ENCODE measurements around the gene IPO13. TPM values are rescaled to one million over a fixed set of nuclear protein-coding genes. Genes with fewer than 3 reads are reported as not detected.

The IPO13 gene
- polyA plus RNA-seq, 4 donors = 34.1 to 43.2 (median 38.5) TPM

GRCh38 chr1:43982808-43983207 is 36.1 kb downstream of the IPO13 start:
- no peak for DNase-seq (ENCODE audit: low read depth in 4 of 4, low spot score in 3 of 4)

- DNase-seq (ENCODE audit: low read depth in 4 of 4, low spot score in 3 of 4) = no peak
These were observed 36.6 kb downstream of the IPO13 start for GRCh38 chr1:43983253-43983899.

- DNase-seq (ENCODE audit: low read depth in 4 of 4, low spot score in 3 of 4) = no peak
These were observed 38.1 kb downstream of the IPO13 start for GRCh38 chr1:43984855-43985254.

GRCh38 chr1:43985984-43986595 is 39.3 kb downstream of the IPO13 start:
- no peak for DNase-seq (ENCODE audit: low read depth in 4 of 4, low spot score in 3 of 4)

- DNase-seq (ENCODE audit: low read depth in 4 of 4, low spot score in 3 of 4) = no peak
These were observed 40.0 kb downstream of the IPO13 start for GRCh38 chr1:43986712-43987111.

GRCh38 chr1:43987159-43987902 is 40.6 kb downstream of the IPO13 start:
- DNase-seq (ENCODE audit: low read depth in 4 of 4, low spot score in 3 of 4) = no peak

GRCh38 chr1:43990271-43991199 is 43.8 kb downstream of the IPO13 start:
- no peak for DNase-seq (ENCODE audit: low read depth in 4 of 4, low spot score in 3 of 4)

- no peak for DNase-seq (ENCODE audit: low read depth in 4 of 4, low spot score in 3 of 4)
These were observed 44.4 kb downstream of the IPO13 start for GRCh38 chr1:43991200-43991475.

GRCh38 chr1:43991476-43992231 is 44.9 kb downstream of the IPO13 start, which contains the start of gene CCDC24:
Gene CCDC24, plus strand, starts transcription at chr1:43991599. Its CDS starts 280 bp downstream, at chr1:43991879.
- DNase-seq (ENCODE audit: low read depth in 4 of 4, low spot score in 3 of 4) = no peak

- DNase-seq (ENCODE audit: low read depth in 4 of 4, low spot score in 3 of 4) = no peak
These were observed 45.7 kb downstream of the IPO13 start for GRCh38 chr1:43992232-43992995.

- DNase-seq (ENCODE audit: low read depth in 4 of 4, low spot score in 3 of 4) = no peak
These were observed 46.6 kb downstream of the IPO13 start for GRCh38 chr1:43993206-43993914.

- no peak for DNase-seq (ENCODE audit: low read depth in 4 of 4, low spot score in 3 of 4)
These were observed 47.3 kb downstream of the IPO13 start for GRCh38 chr1:43994071-43994470.

- DNase-seq (ENCODE audit: low read depth in 4 of 4, low spot score in 3 of 4) = no peak
These were observed 48.3 kb downstream of the IPO13 start for GRCh38 chr1:43994794-43995790.

GRCh38 chr1:43995984-43996732 is 49.4 kb downstream of the IPO13 start:
- DNase-seq (ENCODE audit: low read depth in 4 of 4, low spot score in 3 of 4) = no peak

- DNase-seq (ENCODE audit: low read depth in 4 of 4, low spot score in 3 of 4) = no peak
These were observed 50.0 kb downstream of the IPO13 start for GRCh38 chr1:43996733-43997115.

GRCh38 chr1:43997295-43997999 is 50.7 kb downstream of the IPO13 start:
- no peak for DNase-seq (ENCODE audit: low read depth in 4 of 4, low spot score in 3 of 4)

Measured in right renal pelvis (tissue), 4 donors.